Astrocyte (in vitro differentiated cells and primary cell): ENCODE data around the gene MATCAP1.

ENCODE experiments used
- CTCF ChIP-seq: IDR thresholded peaks from 2 replicates; pipeline ENCODE4 v1.5.1; 2011; ENCODE audit warnings: low read depth, mild to moderate bottlenecking, inconsistent platforms, low read length, moderate library complexity; ENCODE audit not compliant: insufficient read depth
- EZH2 ChIP-seq: IDR thresholded peaks from 2 replicates; pipeline ENCODE4 v1.6.1; 2012; ENCODE audit warnings: mild to moderate bottlenecking, low read length, inconsistent platforms; ENCODE audit not compliant: insufficient read depth

GRCh38 chr16:67174706-67175231 is 9.0 kb downstream of the MATCAP1 start:
- TF ChIP-seq CTCF (no peak), EZH2 (no peak)
